UCSD-AML1 (cell line): ENCODE results near the gene RPTOR.
"Not testable (repeated sequence)": the region's sequence is repeated elsewhere in the genome, so short reads cannot be mapped to it uniquely, and the experiment has no call there.

Experiments used
- DNase-seq: peaks from one replicate; lab custom pipeline; 2025; ENCODE audit not compliant: unreplicated experiment; lab: John Stamatoyannopoulos, UW

Gene RPTOR

GRCh38 chr17:80790981-80791742, 246.5 kb downstream of the RPTOR start:
- no peak for DNase-seq

- no peak for DNase-seq
Measured at GRCh38 chr17:80791758-80792284, 247.2 kb downstream of the RPTOR start.

GRCh38 chr17:80792373-80792781, 247.7 kb downstream of the RPTOR start:
- no peak for DNase-seq

- DNase-seq: no peak
Measured at GRCh38 chr17:80793421-80793820, 248.8 kb downstream of the RPTOR start.

GRCh38 chr17:80793851-80794267, 249.2 kb downstream of the RPTOR start:
- no peak for DNase-seq

GRCh38 chr17:80794281-80795089, 249.8 kb downstream of the RPTOR start:
- no peak for DNase-seq

GRCh38 chr17:80795090-80795580, 250.5 kb downstream of the RPTOR start:
- DNase-seq: no peak

GRCh38 chr17:80795754-80796153, 251.1 kb downstream of the RPTOR start:
- no peak for DNase-seq

GRCh38 chr17:80796430-80796861, 251.8 kb downstream of the RPTOR start:
- no peak for DNase-seq

GRCh38 chr17:80797222-80797621, 252.6 kb downstream of the RPTOR start:
- not testable (repeated sequence) for DNase-seq

- no peak for DNase-seq
Measured at GRCh38 chr17:80797741-80798594, 253.3 kb downstream of the RPTOR start.

- no peak for DNase-seq
Measured at GRCh38 chr17:80798595-80799537, 254.2 kb downstream of the RPTOR start.

- DNase-seq: no peak
Measured at GRCh38 chr17:80799538-80800480, 255.2 kb downstream of the RPTOR start.

GRCh38 chr17:80800481-80801391, 256.1 kb downstream of the RPTOR start:
- no peak for DNase-seq

- no peak for DNase-seq
Measured at GRCh38 chr17:80802626-80803450, 258.2 kb downstream of the RPTOR start.
